Activated B cell treated with CpG ODN at 0.5 μM for 24 hours (primary cell): Measurements from ENCODE around the gene POLR1A. TPM values are rescaled to one million over a fixed set of nuclear protein-coding genes. Genes with fewer than 3 reads are reported as not detected.

Experiments used
- ATAC-seq: fragments of 200-7000 bp; cut with Tn5 transposase; one replicate; pipeline ENCODE4 v1.10.0; 2021; ENCODE audit warnings: low read depth, mild to moderate bottlenecking, moderate library complexity
- CTCF ChIA-PET: fragments of 350-600 bp; sonication (Branson Sonifier 250); formaldehyde crosslinking; loops from one replicate; lab custom pipeline; 2021; ENCODE audit warnings: antibody characterized with exemption; lab: Charles Lee
- POLR2A ChIA-PET: fragments of 350-600 bp; sonication (Branson Sonifier 250); formaldehyde crosslinking; loops from one replicate; lab custom pipeline; 2021; ENCODE audit warnings: antibody characterized with exemption; lab: Charles Lee
- DNase-seq: peaks from one replicate; pipeline ENCODE4 v3.0.0; 2022
- H3K27ac Mint-ChIP-seq: one replicate; pipeline ENCODE4 v1.8.0; 2020; ENCODE audit warnings: mixed read lengths
- H3K27me3 Mint-ChIP-seq: one replicate; pipeline ENCODE4 v1.8.0; 2021; ENCODE audit warnings: mixed read lengths
- H3K36me3 Mint-ChIP-seq: one replicate; pipeline ENCODE4 v1.8.0; 2021; ENCODE audit warnings: low read depth, mixed read lengths
- H3K4me1 Mint-ChIP-seq: one replicate; pipeline ENCODE4 v1.8.0; 2021; ENCODE audit warnings: mixed read lengths
- H3K4me3 Mint-ChIP-seq: one replicate; pipeline ENCODE4 v1.8.0; 2020; ENCODE audit warnings: mild to moderate bottlenecking, mixed read lengths
- H3K9me3 Mint-ChIP-seq: one replicate; pipeline ENCODE4 v1.8.0; 2020; ENCODE audit warnings: mixed read lengths
- CTCF ChIP-seq: fragments of 200-600 bp; IDR thresholded peaks from one replicate; pipeline ENCODE4 v1.8.0; 2022; ENCODE audit warnings: antibody characterized with exemption, mild to moderate bottlenecking
- intact Hi-C: fragments of 100-400 bp; cut with micrococcal nuclease; formaldehyde crosslinking; loops from one replicate; pipeline ENCODE4 v1.15.1; 2024
- total RNA-seq: library from RNA; stranded (reverse); gene quantifications from 2 replicates; pipeline ENCODE4 v1.2.3, GENCODE V29; 2022

Gene POLR1A
- total RNA-seq, 1 donor from 2014 or later: 53.4 TPM

DNA sequence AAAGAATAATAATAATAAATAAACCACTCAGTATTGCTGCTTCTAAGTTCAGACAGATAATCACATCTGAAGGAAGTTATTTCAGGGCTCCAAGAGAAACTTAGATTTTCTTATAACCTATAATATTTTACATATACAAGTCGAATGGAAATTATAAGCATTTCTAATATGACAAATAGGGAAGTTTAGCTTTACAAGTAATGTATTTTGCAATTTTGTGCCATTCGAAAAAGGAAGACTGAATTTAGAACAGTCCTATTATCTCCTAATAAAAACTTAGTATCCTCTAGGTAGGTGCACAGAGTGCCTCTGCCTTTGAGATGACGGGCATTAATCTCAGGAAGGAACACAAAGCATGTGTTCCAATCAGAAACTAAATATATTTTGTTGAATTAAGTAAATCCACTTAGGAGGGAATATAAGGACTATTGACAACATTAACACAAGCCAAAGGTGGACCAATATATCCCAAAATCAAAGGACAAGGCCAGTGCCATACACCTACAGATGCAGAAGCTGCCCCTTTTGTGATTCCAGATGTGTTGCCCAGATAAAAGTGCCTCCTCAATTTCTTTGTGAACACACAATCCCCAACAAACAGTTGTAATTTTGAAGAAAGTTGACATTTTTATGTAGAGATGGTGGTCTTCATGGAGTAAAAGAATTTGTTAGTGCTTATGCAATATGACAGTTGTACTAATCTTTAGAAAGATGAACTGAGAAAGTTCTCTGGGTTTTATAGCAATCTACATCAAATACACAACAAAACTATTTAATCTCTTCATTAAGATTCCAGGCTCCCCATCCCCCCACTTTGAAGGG, 37.0 kb upstream of the POLR1A start:
- no peak for TF ChIP-seq CTCF
- intact Hi-C loops: no loop called here
- H3K9me3 Mint-ChIP-seq: no peaks in the 10 kb centered on the region
- ChIA-PET CTCF (no interaction called here), POLR2A (no interaction called here)
- no peaks in the 10 kb centered on the region for H3K4me1 Mint-ChIP-seq
- ATAC-seq (no peak), DNase-seq (no peak)
- H3K27me3 Mint-ChIP-seq: no peaks in the 10 kb centered on the region
- H3K27ac Mint-ChIP-seq: no peak overlapping the region
- peaks cover 89% of the 10 kb centered on the region for H3K36me3 Mint-ChIP-seq
- no peak overlapping the region for H3K4me3 Mint-ChIP-seq

DNA sequence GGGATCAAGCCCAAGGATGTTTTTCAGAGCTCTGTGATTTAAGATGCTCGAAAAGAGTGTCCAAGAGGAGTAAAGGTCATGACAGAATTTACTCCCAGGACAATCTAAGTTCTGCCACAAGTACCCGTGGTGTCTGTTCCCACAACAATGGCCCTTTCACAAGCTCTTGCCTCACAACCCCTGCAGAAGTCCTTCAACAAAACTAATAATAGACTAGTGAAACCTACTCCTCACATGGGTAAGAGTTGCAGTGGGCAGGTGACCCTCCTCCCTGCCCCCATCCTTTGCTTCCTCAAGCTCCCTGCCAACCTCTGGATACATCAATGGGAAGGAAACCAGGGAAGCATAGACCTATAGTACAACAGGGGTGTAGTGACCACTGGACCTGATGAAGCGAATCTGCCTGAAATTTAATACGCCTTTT, 35.3 kb upstream of the POLR1A start:
- intact Hi-C loops: no loop called here
- POLR2A ChIA-PET: no interaction called here
- H3K27me3 Mint-ChIP-seq: no peaks in the 10 kb centered on the region
- H3K36me3 Mint-ChIP-seq: peaks cover 92% of the 10 kb centered on the region
- H3K27ac Mint-ChIP-seq: no peak overlapping the region
- CTCF ChIA-PET: no interaction called here
- H3K4me1 Mint-ChIP-seq: no peaks in the 10 kb centered on the region
- H3K9me3 Mint-ChIP-seq: no peaks in the 10 kb centered on the region
- no peak for ATAC-seq
- no peak for TF ChIP-seq CTCF
- no peak overlapping the region for H3K4me3 Mint-ChIP-seq
- DNase-seq: no peak

- POLR2A ChIA-PET: no interaction called here
- Mint-ChIP-seq H3K36me3 (peaks cover 92% of the 10 kb centered on the region), H3K27me3 (no peaks in the 10 kb centered on the region), H3K4me1 (no peaks in the 10 kb centered on the region), H3K27ac (no peak overlapping the region), H3K9me3 (no peaks in the 10 kb centered on the region), H3K4me3 (no peak overlapping the region)
- TF ChIP-seq CTCF: no peak
- ATAC-seq: no peak
- CTCF ChIA-PET: no interaction called here
- DNase-seq: no peak
- intact Hi-C loops: no loop called here
Measured at GRCh38 chr2:86139981-86140380, 34.3 kb upstream of the POLR1A start.

DNA sequence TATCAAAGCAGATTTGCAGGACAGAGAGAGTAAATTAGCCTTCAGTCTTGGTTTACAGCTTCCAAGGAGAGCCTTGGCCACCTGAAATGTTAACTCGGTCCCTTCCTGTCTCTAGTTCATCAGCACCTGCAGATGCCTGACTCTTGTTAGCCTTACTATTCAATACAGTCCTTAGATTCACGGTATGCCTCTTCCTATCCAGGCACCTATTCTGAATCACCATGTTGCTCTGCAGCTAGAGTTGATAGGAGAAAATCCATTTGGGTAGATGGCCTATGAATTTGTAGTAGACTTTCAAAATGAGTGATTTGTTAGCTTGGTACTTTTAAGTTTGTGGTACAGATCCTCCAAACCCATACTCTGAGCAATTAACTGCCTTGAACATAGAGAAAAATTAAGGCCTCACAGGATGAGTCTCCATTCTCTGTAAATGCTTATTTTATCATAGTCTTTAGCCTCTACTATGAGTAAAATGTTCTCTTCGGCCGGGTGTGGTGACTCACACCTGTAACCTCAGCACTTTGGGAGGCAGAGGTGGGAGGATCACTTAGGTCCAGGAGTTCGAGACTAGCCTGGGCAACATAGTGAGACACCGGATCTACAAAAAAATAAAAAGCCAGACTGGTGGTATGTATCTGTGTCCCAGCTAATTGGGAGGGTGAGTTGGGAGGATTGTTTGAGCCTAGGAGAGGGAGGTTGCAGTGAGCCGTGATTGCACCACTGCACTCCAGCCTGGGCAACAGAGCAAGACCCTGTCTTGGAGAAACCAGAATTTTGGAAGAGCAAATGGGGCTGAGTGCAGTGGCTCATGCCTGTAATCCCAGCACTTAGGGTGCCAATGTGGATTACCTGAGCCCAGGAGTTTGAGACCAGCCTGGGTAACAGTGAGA, 33.3 kb upstream of the POLR1A start:
- no peaks in the 10 kb centered on the region for H3K9me3 Mint-ChIP-seq
- peak overlapping the region; percentile 19 for H3K27ac Mint-ChIP-seq
- intact Hi-C loops: no loop called here
- ChIA-PET POLR2A (no interaction called here), CTCF (interaction anchor here (1.1 kb wide), 1 partner anchor 23 kb away, joined by 3 read pairs; no protein-coding TSS in a partner anchor)
- H3K27me3 Mint-ChIP-seq: no peaks in the 10 kb centered on the region
- ATAC-seq (no peak), DNase-seq (no peak)
- H3K36me3 Mint-ChIP-seq: peaks cover 92% of the 10 kb centered on the region
- H3K4me3 Mint-ChIP-seq: no peak overlapping the region
- H3K4me1 Mint-ChIP-seq: no peaks in the 10 kb centered on the region
- TF ChIP-seq CTCF: no peak

DNA sequence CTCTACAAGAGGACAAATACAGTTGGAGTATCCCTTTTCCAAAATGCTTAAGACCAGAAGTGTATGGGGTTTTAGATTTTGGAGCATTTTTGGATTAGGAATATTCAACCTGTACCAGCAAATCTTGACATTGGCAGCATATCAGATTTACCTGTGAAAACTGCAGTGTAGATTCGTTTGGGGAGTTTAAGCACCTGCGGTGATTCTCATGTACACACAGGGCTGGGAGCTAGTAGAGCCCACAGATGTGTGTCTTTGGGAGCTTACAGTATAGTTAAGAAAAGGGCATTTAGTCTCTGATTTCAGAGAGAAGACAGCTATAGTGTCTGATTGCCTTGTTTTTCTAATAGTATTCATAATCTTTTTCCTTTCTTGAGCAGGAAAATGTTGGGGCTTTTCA, 30.5 kb upstream of the POLR1A start:
- Mint-ChIP-seq H3K36me3 (peaks cover 99% of the 10 kb centered on the region), H3K4me1 (no peaks in the 10 kb centered on the region), H3K4me3 (no peak overlapping the region), H3K27ac (no peak overlapping the region), H3K27me3 (no peaks in the 10 kb centered on the region), H3K9me3 (no peaks in the 10 kb centered on the region)
- intact Hi-C loops: no loop called here
- DNase-seq (no peak), ATAC-seq (no peak)
- TF ChIP-seq CTCF: no peak
- CTCF ChIA-PET: interaction anchor here (1.6 kb wide), 1 partner anchor 237 kb away, joined by 3 read pairs; no protein-coding TSS in a partner anchor
- POLR2A ChIA-PET: no interaction called here
